GM21367 (cell line): ENCODE data around the gene NLRC4.
"Not testable (repeated sequence)": the region's sequence is repeated elsewhere in the genome, so short reads cannot be mapped to it uniquely, and the experiment has no call there.

Source experiments
- ATAC-seq: cut with Tn5 transposase; IDR thresholded peaks from one replicate; pipeline ENCODE4 v1.9.1; 2021; ENCODE audit not compliant: unreplicated experiment

Gene NLRC4

GRCh38 chr2:32264422-32265105 lies at the start of gene NLRC4:
Gene NLRC4, minus strand, starts transcription at chr2:32264886. Its CDS starts 8,111 bp downstream, at chr2:32256775.
- peak; percentile 92 for ATAC-seq

DNA sequence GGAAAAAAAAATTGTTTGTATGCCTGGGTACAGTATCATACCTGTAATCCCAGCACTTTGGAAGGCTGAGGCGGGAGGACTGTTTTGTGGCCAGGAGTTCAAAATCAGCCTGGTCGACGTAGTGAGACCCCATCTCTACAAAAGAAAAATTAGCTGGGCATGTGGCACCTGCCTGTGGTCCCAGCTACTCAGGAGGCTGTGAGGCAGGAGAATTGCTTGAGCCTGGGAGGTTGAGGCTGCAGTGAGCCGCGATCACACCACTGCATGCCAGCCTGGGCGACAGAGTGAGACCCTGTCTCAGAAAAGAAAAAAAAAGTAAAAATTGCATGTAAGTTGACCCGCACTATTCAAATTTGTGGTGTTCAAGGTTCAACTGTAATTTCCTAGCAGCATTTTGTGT lies 45.9 kb upstream of the NLRC4 start:
- no peak for ATAC-seq

DNA sequence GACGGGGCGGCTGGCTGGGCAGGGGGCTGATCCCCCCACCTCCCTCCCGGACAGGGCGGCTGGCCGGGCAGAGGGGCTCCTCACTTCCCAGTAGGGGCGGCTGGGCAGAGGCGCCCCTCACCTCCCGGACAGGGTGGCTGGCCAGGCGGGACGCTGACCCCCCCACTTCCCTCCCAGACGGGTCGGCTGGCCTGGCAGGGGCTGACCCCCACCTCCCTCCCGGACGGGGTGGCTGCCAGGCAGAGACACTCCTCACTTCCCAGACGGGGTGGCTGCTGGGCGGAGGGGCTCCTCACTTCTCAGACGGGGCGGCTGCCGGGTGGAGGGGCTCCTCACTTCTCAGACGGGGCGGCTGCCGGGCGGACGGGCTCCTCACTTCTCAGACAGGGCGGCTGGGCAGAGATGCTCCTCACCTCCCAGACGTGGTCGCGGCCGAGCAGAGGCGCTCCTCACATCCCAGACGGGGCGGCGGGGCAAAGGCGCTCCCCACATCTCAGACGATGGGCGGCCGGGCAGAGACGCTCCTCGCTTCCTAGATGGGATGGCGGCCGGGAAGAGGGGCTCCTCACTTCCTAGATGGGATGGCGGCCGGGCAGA lies 29.4 kb upstream of the NLRC4 start:
- ATAC-seq = not testable (repeated sequence)

DNA sequence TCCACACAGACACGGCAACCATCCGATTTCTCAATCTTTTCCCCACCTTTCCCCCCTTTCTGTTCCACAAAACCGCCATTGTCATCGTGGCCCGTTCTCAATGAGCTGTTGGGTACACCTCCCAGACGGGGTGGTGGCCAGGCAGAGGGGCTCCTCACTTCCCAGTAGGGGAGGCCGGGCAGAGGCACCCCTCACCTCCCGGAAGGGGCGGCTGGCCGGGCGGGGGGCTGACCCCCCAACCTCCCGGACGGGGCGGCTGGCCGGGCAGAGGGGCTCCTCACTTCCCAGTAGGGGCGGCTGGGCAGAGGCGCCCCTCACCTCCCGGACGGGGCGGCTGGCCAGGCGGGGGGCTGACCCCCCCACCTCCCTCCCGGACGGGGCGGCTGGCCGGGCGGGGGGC lies 28.8 kb upstream of the NLRC4 start:
- not testable (repeated sequence) for ATAC-seq

DNA sequence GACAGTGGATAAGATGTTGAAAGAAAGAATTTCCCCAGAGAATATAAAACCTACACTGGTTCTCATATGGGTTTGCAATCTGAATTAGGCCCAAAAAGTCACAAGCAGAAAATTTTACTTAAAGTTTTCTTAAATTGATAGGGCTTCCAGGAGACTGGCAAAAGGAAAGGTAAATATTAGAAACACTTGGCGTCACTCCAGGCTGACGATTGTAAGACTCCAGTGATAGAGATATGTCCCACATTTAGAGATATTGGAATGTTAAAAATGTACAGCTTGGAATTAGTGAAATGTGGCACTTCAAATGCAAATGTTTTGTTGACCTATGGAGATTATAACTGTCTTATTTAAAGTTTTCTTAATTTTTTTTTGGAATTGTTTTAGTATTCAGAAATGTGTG lies 27.1 kb upstream of the NLRC4 start:
- ATAC-seq = no peak

DNA sequence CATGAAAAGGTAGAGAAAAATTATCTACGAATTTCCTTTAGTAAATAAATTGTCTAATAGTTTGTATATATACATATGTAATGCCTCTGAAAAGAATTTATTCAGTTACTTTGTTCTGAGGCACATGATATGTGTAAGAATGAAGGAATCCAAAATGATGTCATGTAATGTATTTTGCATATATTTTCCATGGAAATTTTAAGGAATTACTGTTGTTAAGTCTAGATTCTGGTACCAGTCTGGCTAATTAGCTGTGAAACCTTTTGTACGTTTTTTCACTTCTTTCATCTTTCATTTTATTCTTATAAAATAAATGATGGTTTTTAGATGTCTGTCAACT lies 25.3 kb upstream of the NLRC4 start:
- ATAC-seq = no peak

- ATAC-seq = no peak
Observed at GRCh38 chr2:32289165-32289999, 24.7 kb upstream of the NLRC4 start.

GRCh38 chr2:32284321-32284720 lies 19.6 kb upstream of the NLRC4 start:
- ATAC-seq = no peak

DNA sequence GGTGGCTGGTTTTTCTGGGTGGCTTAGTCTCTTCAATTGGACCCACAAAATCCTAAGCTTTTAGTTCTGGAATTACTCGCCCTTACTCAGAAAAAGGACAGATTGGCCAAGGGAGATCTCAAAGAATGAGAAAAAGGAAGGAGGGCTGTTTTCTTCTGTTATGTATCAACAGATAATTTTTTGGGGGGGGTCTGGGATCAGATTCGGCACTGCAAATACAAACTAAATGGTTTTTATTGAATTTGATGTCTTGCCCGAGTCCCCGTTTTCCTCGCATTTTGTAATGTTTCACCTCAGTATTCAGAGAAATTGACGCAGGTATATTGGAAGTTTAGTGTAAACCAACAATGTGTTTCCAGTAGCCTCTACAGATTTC lies 13.8 kb upstream of the NLRC4 start:
- no peak for ATAC-seq

GRCh38 chr2:32277674-32278477 lies 13.2 kb upstream of the NLRC4 start, which contains the start of gene YIPF4:
Gene YIPF4, plus strand, starts transcription at chr2:32277904. Its CDS starts 252 bp downstream, at chr2:32278156.
- peak; percentile 96 for ATAC-seq

DNA sequence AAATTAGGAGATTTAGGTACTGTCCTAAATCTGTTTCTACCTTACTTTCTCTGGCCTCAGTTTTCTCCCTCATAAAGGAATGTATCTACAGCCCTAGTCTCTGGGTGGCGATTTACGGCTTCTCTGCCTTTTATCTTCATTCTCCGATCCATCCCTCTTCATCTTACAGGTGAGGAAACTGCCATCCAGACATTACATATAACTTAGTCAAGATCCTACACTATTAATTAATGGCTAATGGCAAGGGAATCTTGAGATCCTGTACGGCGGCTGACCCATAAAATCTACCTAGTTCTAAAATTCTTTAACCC lies 12.6 kb upstream of the NLRC4 start:
- ATAC-seq = no peak

DNA sequence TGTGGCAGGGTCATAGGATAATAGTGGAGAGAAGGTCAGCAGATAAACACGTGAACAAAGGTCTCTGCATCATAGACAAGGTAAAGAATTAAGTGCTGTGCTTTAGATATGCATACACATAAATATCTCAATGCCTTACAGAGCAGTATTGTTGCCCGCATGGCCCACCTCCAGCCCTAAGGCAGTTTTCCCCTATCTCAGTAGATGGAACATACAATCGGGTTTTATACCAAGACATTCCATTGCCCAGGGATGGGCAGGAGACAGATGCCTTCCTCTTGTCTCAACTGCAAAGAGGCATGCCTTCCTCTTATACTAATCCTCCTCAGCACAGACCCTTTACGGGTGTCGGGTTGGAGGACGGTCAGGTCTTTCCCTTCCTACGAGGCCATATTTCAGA lies 11.1 kb upstream of the NLRC4 start:
- not testable (repeated sequence) for ATAC-seq

GRCh38 chr2:32274289-32274688 lies 9.6 kb upstream of the NLRC4 start:
- ATAC-seq = no peak

DNA sequence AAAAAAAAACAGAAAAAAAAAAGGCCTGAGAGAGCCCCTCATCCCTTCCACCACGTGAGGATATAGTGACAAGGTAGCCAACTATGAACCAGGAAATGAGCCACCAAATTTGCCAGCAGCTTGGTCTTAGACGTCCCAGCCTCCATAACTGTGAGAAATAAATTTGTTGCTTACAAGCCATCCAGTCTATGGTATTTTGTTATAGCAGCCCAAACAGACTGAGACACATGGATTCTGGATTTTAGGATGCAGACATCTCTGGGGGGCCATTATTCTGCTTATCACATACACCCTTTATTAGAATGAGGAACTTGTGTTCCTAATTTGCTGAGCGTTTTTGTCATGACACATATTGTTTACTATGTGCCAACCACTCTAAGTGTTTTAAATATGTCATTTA lies 7.6 kb upstream of the NLRC4 start:
- no peak for ATAC-seq

- ATAC-seq = no peak
Observed at GRCh38 chr2:32271063-32271462, 6.4 kb upstream of the NLRC4 start.

GRCh38 chr2:32262105-32262504 lies 2.6 kb downstream of the NLRC4 start:
- no peak for ATAC-seq

DNA sequence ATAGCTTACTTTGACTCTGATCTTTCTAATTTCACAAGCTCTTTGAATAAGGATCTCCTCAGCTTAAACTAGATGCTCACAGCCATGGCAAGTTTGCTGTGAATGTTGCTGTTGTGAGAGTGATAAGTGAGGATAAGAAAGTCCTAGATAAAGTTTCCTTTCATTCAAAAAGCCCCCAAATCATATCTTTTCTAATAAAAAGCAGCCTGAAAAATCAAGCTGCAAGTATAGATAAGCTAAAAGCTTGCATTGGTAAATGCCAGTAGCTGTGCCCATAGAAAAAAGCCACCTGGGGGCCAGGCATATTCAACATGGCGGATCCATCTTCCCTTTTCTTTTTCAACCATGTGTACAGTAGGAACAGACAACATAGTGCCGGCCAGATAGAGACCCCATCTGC lies 4.3 kb downstream of the NLRC4 start:
- ATAC-seq = no peak

DNA sequence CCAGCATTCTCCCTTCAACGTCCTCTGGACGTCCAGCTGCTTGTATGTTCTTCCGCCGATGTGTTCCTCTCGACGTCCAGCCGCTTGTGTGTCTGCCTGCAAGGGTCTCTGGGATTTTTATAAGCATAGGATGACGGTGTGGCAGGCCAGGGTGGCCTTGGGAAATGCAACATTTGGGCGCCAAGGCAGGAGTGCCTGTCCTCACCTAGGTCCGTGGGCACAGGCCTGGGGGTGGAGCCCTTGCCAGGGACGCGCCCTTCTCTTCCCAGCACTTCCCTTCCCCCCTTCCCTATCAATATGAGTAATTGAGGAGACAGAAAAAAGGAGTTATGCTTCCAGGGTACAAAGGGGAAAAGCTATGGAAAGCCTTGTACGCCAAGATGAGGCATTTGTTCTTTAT lies 6.4 kb downstream of the NLRC4 start:
- no peak for ATAC-seq

DNA sequence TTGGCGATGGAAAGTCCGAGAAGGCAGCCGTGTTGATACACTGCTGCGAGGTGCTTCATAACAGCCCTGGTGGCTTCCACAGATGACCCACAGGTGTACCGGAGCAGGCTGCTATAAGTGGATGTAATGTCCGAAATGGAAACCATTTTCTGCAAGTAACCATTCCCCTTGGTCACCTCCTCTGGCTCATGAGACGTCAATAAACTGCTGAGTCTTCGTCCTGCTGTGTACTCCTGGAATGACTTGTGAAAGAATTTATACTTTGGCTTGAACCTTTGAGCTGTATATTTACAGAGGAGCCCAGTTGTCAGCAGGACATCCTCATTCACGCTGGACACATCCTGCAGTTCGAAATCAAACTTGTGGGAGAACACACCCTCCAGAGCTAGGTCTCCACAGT lies 14.4 kb downstream of the NLRC4 start:
- no peak for ATAC-seq

DNA sequence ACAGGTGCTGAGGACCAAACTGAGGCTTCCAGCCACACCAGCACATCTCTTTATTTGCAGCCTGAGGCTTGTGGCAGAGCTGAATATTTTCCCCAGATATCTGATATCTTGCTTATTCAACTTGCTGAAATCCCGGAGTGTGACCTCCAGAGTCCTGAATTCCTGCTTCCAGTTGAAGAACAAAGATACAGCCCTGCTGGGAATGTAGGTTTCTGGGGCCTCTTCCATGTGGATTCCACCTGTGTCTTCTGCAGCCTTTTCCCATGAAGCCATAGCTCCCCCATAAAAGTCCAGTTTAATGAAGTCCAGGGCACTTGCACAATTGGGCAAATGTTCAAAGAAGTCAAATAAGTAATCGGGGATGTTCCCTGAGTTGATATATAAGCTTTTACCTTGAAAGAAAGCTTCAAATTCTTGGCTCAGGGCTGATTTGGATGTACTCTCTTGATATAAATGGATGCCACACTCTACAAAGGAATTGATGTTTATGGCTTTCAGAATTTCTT lies 14.9 kb downstream of the NLRC4 start:
- no peak for ATAC-seq

DNA sequence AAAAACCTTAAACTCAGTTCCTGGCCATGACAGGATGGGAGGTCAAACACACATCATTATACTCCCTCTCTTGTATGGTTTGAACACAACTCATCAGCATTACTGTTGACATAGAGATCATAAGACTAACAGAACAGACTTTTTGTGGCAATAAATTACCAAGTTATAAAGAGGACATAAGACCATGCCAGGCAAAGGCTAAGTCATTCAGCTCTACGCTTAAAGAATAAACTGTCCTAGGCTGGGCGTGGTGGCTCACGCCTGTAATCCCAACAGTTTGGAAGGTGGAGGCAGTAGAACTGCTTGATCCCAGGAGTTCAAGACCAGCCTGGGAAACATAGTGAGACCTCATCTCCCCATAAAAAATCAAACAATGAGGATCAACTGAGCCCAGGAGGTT lies 16.4 kb downstream of the NLRC4 start:
- ATAC-seq = no peak
